HepG2 (cell line): ENCODE data around the gene INTS7. TPM values are rescaled to one million over a fixed set of nuclear protein-coding genes. Genes with fewer than 3 reads are reported as not detected.
A peak's percentile ranks its signal among the peaks of the same experiment; 100 is the strongest.

Experiments used
- ATAC-seq: fragments of 200-7000 bp; cut with Tn5 transposase; 3 replicates; pipeline ENCODE4 v1.9.1; 2020; ENCODE audit warnings: mild to moderate bottlenecking, moderate library complexity
- BruUV-seq: library from RNA; stranded (reverse); fragments of 400-500 nt; replicated peaks from 2 replicates; lab custom pipeline; 2021; lab: Mats Ljungman, UMichigan
- CTCF ChIA-PET: fragments of 300-600 bp; formaldehyde crosslinking; extraction: SDS; loops from one replicate; lab custom pipeline; 2021; ENCODE audit warnings: low total read pairs, inconsistent platforms, low intra/inter-chr PET ratio; lab: Yijun Ruan, JAX
- POLR2A ChIA-PET: fragments of 350-600 bp; sonication (Branson Sonifier 250); formaldehyde crosslinking; loops from one replicate; lab custom pipeline; 2020; ENCODE audit warnings: antibody characterized with exemption, inconsistent platforms; lab: Yijun Ruan, JAX
- DNase-seq: peaks from one replicate; pipeline ENCODE4 v3.0.0-alpha.2; 2015; ENCODE audit warnings: low spot score
- FAIRE-seq: peaks from 3 replicates; lab custom pipeline; 2011; peaks lifted over from hg19 to GRCh38; lab: Jason Lieb, UNC
- H2AFZ ChIP-seq: one replicate; pipeline ENCODE4 v1.6.1; 2011; ENCODE audit warnings: low read length, inconsistent platforms
- H3K27ac ChIP-seq: fragments of 300-600 bp; 3 replicates; pipeline ENCODE4 v1.8.0; 2011; ENCODE audit warnings: mixed run types, mild to moderate bottlenecking, mixed read lengths, low read length, inconsistent platforms; ENCODE audit not compliant: insufficient read depth; ENCODE audit errors: extremely low read length
- H3K27me3 ChIP-seq, 2 experiments: fragments of 200-600 bp in 1 of 2; 2 replicates in 1 of 2; 3 replicates in 1 of 2; pipeline versions ENCODE4 v1.6.0 to v1.8.0; 2011; ENCODE audit warnings: low read length in 2 of 2, mild to moderate bottlenecking in 2 of 2, moderate library complexity in 2 of 2, inconsistent platforms in 1 of 2; ENCODE audit not compliant: insufficient read depth in 2 of 2, control insufficient read depth in 1 of 2
- H3K36me3 ChIP-seq, 2 experiments: fragments of 200-600 bp in 1 of 2; replicated peaks in 1 of 2; 2 replicates in 1 of 2; 3 replicates in 1 of 2; pipeline versions ENCODE4 v1.5.1 to v1.8.0; 2011; ENCODE audit warnings: low read length in 2 of 2, inconsistent platforms in 1 of 2; ENCODE audit not compliant: insufficient read depth in 2 of 2, control insufficient read depth in 1 of 2
- H3K4me1 ChIP-seq: 2 replicates; pipeline ENCODE4 v1.5.1; 2012; ENCODE audit warnings: low read length, inconsistent platforms; ENCODE audit not compliant: insufficient read depth
- H3K4me2 ChIP-seq: 2 replicates; pipeline ENCODE4 v1.6.0; 2011; ENCODE audit warnings: low read depth, low read length, inconsistent platforms
- H3K4me3 ChIP-seq, 3 experiments: fragments of 200-600 bp in 1 of 3; sonication (generic), shearing (Covaris generic) in 1 of 3; replicated peaks in 1 of 3; 2 replicates each; pipeline ENCODE4 v1.5.1; 2011 to 2016; ENCODE audit warnings: low read length in 3 of 3, inconsistent platforms in 2 of 3, low read depth in 2 of 3, mild to moderate bottlenecking in 2 of 3, control low read depth in 1 of 3, mixed read lengths in 1 of 3; ENCODE audit not compliant: insufficient read depth in 1 of 3
- H3K79me2 ChIP-seq: one replicate; pipeline ENCODE4 v1.6.1; 2011; ENCODE audit warnings: low read length, inconsistent platforms; ENCODE audit not compliant: insufficient read depth
- H3K9ac ChIP-seq: 2 replicates; pipeline ENCODE4 v1.6.0; 2011; ENCODE audit warnings: mild to moderate bottlenecking, low read depth, low read length, inconsistent platforms; ENCODE audit not compliant: insufficient read depth
- H3K9me3 ChIP-seq: 2 replicates; pipeline ENCODE4 v1.5.1; 2012; ENCODE audit warnings: mild to moderate bottlenecking, low read length
- H4K20me1 ChIP-seq: 2 replicates; pipeline ENCODE4 v1.6.0; 2011; ENCODE audit warnings: inconsistent platforms, mild to moderate bottlenecking, low read length, moderate library complexity; ENCODE audit not compliant: insufficient read depth
- CEBPG ChIP-seq: IDR thresholded peaks from 2 replicates; pipeline ENCODE4 v1.6.1; 2016
- FOSL2 ChIP-seq: sonication (generic); formaldehyde crosslinking; IDR thresholded peaks from 2 replicates; pipeline ENCODE4 v1.4.0; 2020; ENCODE audit warnings: missing genetic modification reagents
- HDAC6 ChIP-seq: fragments of 200-600 bp; sonication (generic); IDR thresholded peaks from 2 replicates; pipeline ENCODE4 v1.7.0; 2017; ENCODE audit warnings: mild to moderate bottlenecking, antibody characterized with exemption, low read length, low read depth
- HMGXB4 ChIP-seq, 2 experiments: sonication (generic) in 1 of 2; formaldehyde crosslinking in 1 of 2; IDR thresholded peaks; 2 replicates each; pipeline versions ENCODE4 v1.4.0 to v1.6.1; 2018 to 2020; ENCODE audit warnings: missing genetic modification reagents in 2 of 2, borderline replicate concordance in 1 of 2, low read depth in 1 of 2, mild to moderate bottlenecking in 1 of 2, missing biosample characterization in 1 of 2
- JUN ChIP-seq: sonication (generic); formaldehyde crosslinking; IDR thresholded peaks from 2 replicates; pipeline ENCODE4 v1.4.0; 2020; ENCODE audit warnings: mild to moderate bottlenecking, missing genetic modification reagents
- REXO4 ChIP-seq: sonication (generic); formaldehyde crosslinking; IDR thresholded peaks from 2 replicates; pipeline ENCODE4 v1.8.0; 2022; ENCODE audit warnings: missing genetic modification reagents, mild to moderate bottlenecking, borderline replicate concordance
- RXRB ChIP-seq: IDR thresholded peaks from 2 replicates; pipeline ENCODE4 v1.6.1; 2016; ENCODE audit warnings: borderline replicate concordance, missing genetic modification reagents, missing compliant biosample characterization
- SAP130 ChIP-seq: IDR thresholded peaks from 2 replicates; pipeline ENCODE4 v1.6.1; 2016; ENCODE audit warnings: low read depth
- SNAI1 ChIP-seq: sonication (generic); formaldehyde crosslinking; IDR thresholded peaks from 2 replicates; pipeline ENCODE4 v1.5.0; 2020; ENCODE audit warnings: mild to moderate bottlenecking, missing genetic modification reagents, borderline replicate concordance
- SRSF1 ChIP-seq: fragments of 200-400 bp; formaldehyde crosslinking; optimal IDR thresholded peaks from 2 replicates; pipeline ENCODE3; 2017; ENCODE audit warnings: mild to moderate bottlenecking, low read depth, low read length, moderate library complexity
- STAT5B ChIP-seq: sonication (generic); formaldehyde crosslinking; IDR thresholded peaks from 2 replicates; pipeline ENCODE4 v1.4.0; 2020; ENCODE audit warnings: missing genetic modification reagents
- ZNF160 ChIP-seq: sonication (generic); formaldehyde crosslinking; IDR thresholded peaks from 2 replicates; pipeline ENCODE4 v1.8.0; 2022; ENCODE audit warnings: mild to moderate bottlenecking, inconsistent platforms, missing genetic modification reagents
- ZNF263 ChIP-seq: sonication (generic); formaldehyde crosslinking; IDR thresholded peaks from 2 replicates; pipeline ENCODE4 v1.4.0; 2020; ENCODE audit warnings: missing genetic modification reagents
- ZNF629 ChIP-seq: sonication (generic); formaldehyde crosslinking; conservative IDR thresholded peaks from 2 replicates; pipeline ENCODE4 v1.5.0; 2020; ENCODE audit warnings: missing genetic modification reagents
- ZNF777 ChIP-seq: sonication (generic); formaldehyde crosslinking; IDR thresholded peaks from 2 replicates; pipeline ENCODE4 v1.4.0; 2020; ENCODE audit warnings: missing genetic modification reagents
- WGBS: methylation state at CpG from one replicate; pipeline ENCODE4 v1.1.6; 2017; ENCODE audit warnings: low lambda C conversion rate; 5-methylcytosine and 5-hydroxymethylcytosine counted together
- in situ Hi-C: cut with HindIII; loops from 2 replicates; pipeline ENCODE4 v1.10.0; 2017; ENCODE audit warnings: low pct_unique_long_range_greater_than_20kb; ENCODE audit not compliant: extremely low pct_ligation_motif_present
- intact Hi-C: fragments of 100-400 bp; cut with micrococcal nuclease; formaldehyde crosslinking; loops from one replicate; pipeline ENCODE4 v1.10.0; 2022; ENCODE audit not compliant: unreplicated experiment
- polyA plus RNA-seq, 8 experiments: library from polyadenylated mRNA; depleted of rRNA in 3 of 8; stranded (reverse) in 7 of 8; unstranded in 1 of 8; fragments of >200 nt; fragmentation: Illumina TruSeq in 4 of 8; extraction: Trizol in 4 of 8; gene quantifications; 2 replicates each; pipeline versions ENCODE4 v1.2.1 to v1.2.3, GENCODE V29; 2011 to 2016; ENCODE audit warnings: low read depth in 4 of 8, missing spikeins in 1 of 8, mixed read lengths in 1 of 8; ENCODE audit not compliant: insufficient read depth in 1 of 8
- total RNA-seq, 5 experiments: library from RNA; depleted of rRNA; stranded (reverse); fragments of >200 nt; fragmentation: Illumina TruSeq; extraction: Trizol; gene quantifications; 2 replicates each; pipeline ENCODE4 v1.2.3, GENCODE V29; 2016; ENCODE audit warnings: low read depth in 1 of 5

Gene INTS7
- total and polyA plus RNA-seq, 2 of the 13 experiments (the other 11 are each of a cell fraction or from before 2014, with no cell fraction given): 18.3 to 22.4 TPM

GRCh38 chr1:212040629-212041412 lies 5.5 kb upstream of the INTS7 start:
- in situ Hi-C loops: no loop called here
- 62% methylated on average over 5 of the region's 5 CpGs for WGBS
- H3K79me2 ChIP-seq: peaks cover 70% of the 10 kb centered on the region
- H3K27ac ChIP-seq: peak overlapping the region; percentile 28
- intact Hi-C loops: no loop called here
- H3K9me3 ChIP-seq: no peaks in the 10 kb centered on the region
- peaks cover 4 to 17% of the 10 kb centered on the region in 2 experiments; a peak in 4 of 5 replicates for H3K36me3 ChIP-seq
- FAIRE-seq: peak; percentile 30
- H3K4me3 ChIP-seq: no peak overlapping the region
- ChIA-PET POLR2A (no interaction called here), CTCF (no interaction called here)
- ATAC-seq: peak; percentile 82
- peak; percentile 48 for DNase-seq
- H3K9ac ChIP-seq: no peak overlapping the region
- H3K4me1 ChIP-seq: peaks cover 40% of the 10 kb centered on the region
- H4K20me1 ChIP-seq: no peaks in the 10 kb centered on the region; the same call in 1 of the 2 replicates
- no TSS peak for BruUV-seq
- TF ChIP-seq RXRB: 0 out of 2 replicates have a peak, but pooled peaks have one; percentile 18
- TF ChIP-seq ZNF777: no peak
- TF ChIP-seq CEBPG (CRISPR knock-in tag): peak; percentile 53; the same call in 1 of the 2 replicates
- no peak for TF ChIP-seq ZNF263 (CRISPR knock-in tag)
- TF ChIP-seq FOSL2: peak; percentile 81
- peak; percentile 63 for TF ChIP-seq SAP130 (CRISPR knock-in tag)
- no peak for TF ChIP-seq SNAI1 (CRISPR knock-in tag)
- no peaks in the 10 kb centered on the region; a peak in 1 of 5 replicates for H3K27me3 ChIP-seq
- H2AFZ ChIP-seq: no peak overlapping the region
- peak overlapping the region; percentile 49 for H3K4me2 ChIP-seq

- no peak overlapping the region for H3K9ac ChIP-seq
- no TSS peak for BruUV-seq
- no peaks in the 10 kb centered on the region; a peak in 1 of 5 replicates for H3K27me3 ChIP-seq
- H3K9me3 ChIP-seq: no peaks in the 10 kb centered on the region
- ChIA-PET POLR2A (no interaction called here), CTCF (no interaction called here)
- in situ Hi-C loops (loop anchor here (5.0 kb wide), 1 partner anchor 342 kb away; no protein-coding TSS in a partner anchor), intact Hi-C loops (no loop called here)
- H3K4me1 ChIP-seq: peaks cover 40% of the 10 kb centered on the region
- peaks cover 1 to 6% of the 10 kb centered on the region in 2 experiments; a peak in 3 of 5 replicates for H3K36me3 ChIP-seq
- no peak overlapping the region; the same call in 1 of the 2 replicates for H3K4me2 ChIP-seq
- DNase-seq (no peak), ATAC-seq (no peak), FAIRE-seq (no peak)
- H4K20me1 ChIP-seq: no peaks in the 10 kb centered on the region; the same call in 1 of the 2 replicates
- peaks cover 74% of the 10 kb centered on the region for H3K79me2 ChIP-seq
- WGBS: 92% methylated on average over 2 of the region's 2 CpGs
- no peak overlapping the region for H2AFZ ChIP-seq
- H3K4me3 ChIP-seq: no peak overlapping the region
- no peak overlapping the region for H3K27ac ChIP-seq
- no peak for TF ChIP-seq STAT5B
- no peak for TF ChIP-seq HDAC6
- no peak for TF ChIP-seq HMGXB4 (CRISPR knock-in tag; IDR thresholded peaks at IDR 0.05; ENCODE audit: borderline replicate concordance in 1 of 2, low read depth in 1 of 2)
- no peak for TF ChIP-seq JUN (CRISPR knock-in tag)
- TF ChIP-seq ZNF160 (CRISPR knock-in tag): no peak
- no peak for TF ChIP-seq REXO4 (CRISPR knock-in tag)
- TF ChIP-seq SRSF1: no peak
- TF ChIP-seq ZNF629: no peak
- TF ChIP-seq, all 625 proteins: peak for 0
Measured at GRCh38 chr1:212039622-212040021, 4.3 kb upstream of the INTS7 start.
